ENCODE data around the gene ZC3H12D. TPM values are rescaled to one million over a fixed set of nuclear protein-coding genes. Genes with fewer than 3 reads are reported as not detected.
A peak's percentile ranks its signal among the peaks of the same experiment; 100 is the strongest.

Gene ZC3H12D
- total and polyA plus RNA-seq, 2 of the 13 experiments (the other 11 are each of a cell fraction or from before 2014, with no cell fraction given) = 1.2 to 2.7 TPM

DNA sequence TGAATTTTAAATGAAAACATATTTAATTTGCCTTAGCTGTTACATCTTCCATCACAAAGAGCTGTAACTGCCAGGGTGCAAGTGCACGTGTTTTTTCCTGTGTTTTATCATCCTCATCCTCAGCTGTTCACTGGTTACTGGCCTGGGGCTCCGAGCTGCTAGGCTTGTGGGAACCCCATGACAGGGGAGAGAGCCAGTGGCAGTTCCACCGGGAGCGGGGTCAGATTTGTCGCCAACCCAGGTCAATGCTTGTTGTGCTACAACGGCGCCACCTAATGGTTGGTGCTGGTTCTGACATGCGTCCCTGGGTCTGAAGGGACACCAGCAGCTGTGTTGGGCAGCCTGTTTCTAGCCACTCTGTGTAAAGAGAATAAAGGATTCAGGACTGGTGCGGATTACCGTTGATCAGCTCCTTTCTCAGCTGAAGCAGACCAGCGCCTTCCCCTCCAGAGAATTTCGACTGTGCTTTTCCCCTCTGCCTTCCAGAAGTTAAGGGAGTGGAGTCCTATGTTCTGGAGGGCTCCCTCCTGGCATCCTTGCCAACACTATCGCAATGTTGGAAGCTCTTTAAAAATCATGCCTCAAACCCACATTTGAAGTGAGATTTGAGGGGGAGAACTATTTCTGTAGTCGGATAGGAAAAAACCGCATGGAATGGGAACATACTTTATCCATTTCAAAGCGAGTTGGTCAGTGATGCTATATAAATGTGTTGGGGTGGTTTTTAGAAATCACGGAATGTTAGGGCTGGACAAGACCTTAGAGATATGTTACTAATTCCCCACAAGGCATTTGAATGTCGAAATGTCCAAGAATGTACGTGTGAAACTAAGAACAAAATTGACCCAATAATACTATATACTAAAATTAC lies 52.7 kb downstream of the ZC3H12D start (continued):
- TF ChIP-seq, protein P1, sequence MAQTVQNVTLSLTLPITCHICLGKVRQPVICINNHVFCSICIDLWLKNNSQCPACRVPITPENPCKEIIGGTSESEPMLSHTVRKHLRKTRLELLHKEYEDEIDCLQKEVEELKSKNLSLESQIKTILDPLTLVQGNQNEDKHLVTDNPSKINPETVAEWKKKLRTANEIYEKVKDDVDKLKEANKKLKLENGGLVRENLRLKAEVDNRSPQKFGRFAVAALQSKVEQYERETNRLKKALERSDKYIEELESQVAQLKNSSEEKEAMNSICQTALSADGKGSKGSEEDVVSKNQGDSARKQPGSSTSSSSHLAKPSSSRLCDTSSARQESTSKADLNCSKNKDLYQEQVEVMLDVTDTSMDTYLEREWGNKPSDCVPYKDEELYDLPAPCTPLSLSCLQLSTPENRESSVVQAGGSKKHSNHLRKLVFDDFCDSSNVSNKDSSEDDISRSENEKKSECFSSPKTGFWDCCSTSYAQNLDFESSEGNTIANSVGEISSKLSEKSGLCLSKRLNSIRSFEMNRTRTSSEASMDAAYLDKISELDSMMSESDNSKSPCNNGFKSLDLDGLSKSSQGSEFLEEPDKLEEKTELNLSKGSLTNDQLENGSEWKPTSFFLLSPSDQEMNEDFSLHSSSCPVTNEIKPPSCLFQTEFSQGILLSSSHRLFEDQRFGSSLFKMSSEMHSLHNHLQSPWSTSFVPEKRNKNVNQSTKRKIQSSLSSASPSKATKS (CRISPR knock-in tag; IDR thresholded peaks at IDR 0.05) = no peak
- TF ChIP-seq, protein P2, sequence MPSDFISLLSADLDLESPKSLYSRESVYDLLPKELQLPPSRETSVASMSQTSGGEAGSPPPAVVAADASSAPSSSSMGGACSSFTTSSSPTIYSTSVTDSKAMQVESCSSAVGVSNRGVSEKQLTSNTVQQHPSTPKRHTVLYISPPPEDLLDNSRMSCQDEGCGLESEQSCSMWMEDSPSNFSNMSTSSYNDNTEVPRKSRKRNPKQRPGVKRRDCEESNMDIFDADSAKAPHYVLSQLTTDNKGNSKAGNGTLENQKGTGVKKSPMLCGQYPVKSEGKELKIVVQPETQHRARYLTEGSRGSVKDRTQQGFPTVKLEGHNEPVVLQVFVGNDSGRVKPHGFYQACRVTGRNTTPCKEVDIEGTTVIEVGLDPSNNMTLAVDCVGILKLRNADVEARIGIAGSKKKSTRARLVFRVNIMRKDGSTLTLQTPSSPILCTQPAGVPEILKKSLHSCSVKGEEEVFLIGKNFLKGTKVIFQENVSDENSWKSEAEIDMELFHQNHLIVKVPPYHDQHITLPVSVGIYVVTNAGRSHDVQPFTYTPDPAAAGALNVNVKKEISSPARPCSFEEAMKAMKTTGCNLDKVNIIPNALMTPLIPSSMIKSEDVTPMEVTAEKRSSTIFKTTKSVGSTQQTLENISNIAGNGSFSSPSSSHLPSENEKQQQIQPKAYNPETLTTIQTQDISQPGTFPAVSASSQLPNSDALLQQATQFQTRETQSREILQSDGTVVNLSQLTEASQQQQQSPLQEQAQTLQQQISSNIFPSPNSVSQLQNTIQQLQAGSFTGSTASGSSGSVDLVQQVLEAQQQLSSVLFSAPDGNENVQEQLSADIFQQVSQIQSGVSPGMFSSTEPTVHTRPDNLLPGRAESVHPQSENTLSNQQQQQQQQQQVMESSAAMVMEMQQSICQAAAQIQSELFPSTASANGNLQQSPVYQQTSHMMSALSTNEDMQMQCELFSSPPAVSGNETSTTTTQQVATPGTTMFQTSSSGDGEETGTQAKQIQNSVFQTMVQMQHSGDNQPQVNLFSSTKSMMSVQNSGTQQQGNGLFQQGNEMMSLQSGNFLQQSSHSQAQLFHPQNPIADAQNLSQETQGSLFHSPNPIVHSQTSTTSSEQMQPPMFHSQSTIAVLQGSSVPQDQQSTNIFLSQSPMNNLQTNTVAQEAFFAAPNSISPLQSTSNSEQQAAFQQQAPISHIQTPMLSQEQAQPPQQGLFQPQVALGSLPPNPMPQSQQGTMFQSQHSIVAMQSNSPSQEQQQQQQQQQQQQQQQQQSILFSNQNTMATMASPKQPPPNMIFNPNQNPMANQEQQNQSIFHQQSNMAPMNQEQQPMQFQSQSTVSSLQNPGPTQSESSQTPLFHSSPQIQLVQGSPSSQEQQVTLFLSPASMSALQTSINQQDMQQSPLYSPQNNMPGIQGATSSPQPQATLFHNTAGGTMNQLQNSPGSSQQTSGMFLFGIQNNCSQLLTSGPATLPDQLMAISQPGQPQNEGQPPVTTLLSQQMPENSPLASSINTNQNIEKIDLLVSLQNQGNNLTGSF (CRISPR knock-in tag; IDR thresholded peaks at IDR 0.05) = no peak
- TF ChIP-seq, protein P3, sequence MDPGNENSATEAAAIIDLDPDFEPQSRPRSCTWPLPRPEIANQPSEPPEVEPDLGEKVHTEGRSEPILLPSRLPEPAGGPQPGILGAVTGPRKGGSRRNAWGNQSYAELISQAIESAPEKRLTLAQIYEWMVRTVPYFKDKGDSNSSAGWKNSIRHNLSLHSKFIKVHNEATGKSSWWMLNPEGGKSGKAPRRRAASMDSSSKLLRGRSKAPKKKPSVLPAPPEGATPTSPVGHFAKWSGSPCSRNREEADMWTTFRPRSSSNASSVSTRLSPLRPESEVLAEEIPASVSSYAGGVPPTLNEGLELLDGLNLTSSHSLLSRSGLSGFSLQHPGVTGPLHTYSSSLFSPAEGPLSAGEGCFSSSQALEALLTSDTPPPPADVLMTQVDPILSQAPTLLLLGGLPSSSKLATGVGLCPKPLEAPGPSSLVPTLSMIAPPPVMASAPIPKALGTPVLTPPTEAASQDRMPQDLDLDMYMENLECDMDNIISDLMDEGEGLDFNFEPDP (CRISPR knock-in tag; conservative IDR thresholded peaks at IDR 0.05) = no peak
- TF ChIP-seq ZNF350 (CRISPR knock-in tag; IDR thresholded peaks at IDR 0.05; ENCODE audit: borderline replicate concordance, low read depth) (peak; percentile 74), ESRRA (CRISPR knock-in tag; IDR thresholded peaks at IDR 0.05; ENCODE audit: low read depth) (no peak), KAT8 (CRISPR knock-in tag; IDR thresholded peaks at IDR 0.05) (peak; percentile 51; the same call in 1 of the 2 replicates), MYC (CRISPR knock-in tag; IDR thresholded peaks at IDR 0.05; ENCODE audit: borderline replicate concordance) (peak; percentile 46; the same call in 1 of the 2 replicates), MEIS2 (CRISPR knock-in tag; IDR thresholded peaks at IDR 0.05) (peak; percentile 52; the same call in 1 of the 2 replicates), SIN3B (IDR thresholded peaks at IDR 0.05; ENCODE audit: low read length) (peak; percentile 55; the same call in 1 of the 2 replicates), HMG20B (CRISPR knock-in tag; conservative IDR thresholded peaks at IDR 0.05) (no peak), ZNF652 (CRISPR knock-in tag; IDR thresholded peaks at IDR 0.05; ENCODE audit: borderline replicate concordance, low read depth) (0 out of 2 replicates have a peak, but pooled peaks have one; percentile 20)
- TF ChIP-seq, protein P4, sequence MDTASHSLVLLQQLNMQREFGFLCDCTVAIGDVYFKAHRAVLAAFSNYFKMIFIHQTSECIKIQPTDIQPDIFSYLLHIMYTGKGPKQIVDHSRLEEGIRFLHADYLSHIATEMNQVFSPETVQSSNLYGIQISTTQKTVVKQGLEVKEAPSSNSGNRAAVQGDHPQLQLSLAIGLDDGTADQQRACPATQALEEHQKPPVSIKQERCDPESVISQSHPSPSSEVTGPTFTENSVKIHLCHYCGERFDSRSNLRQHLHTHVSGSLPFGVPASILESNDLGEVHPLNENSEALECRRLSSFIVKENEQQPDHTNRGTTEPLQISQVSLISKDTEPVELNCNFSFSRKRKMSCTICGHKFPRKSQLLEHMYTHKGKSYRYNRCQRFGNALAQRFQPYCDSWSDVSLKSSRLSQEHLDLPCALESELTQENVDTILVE (CRISPR knock-in tag; IDR thresholded peaks at IDR 0.05) = 0 out of 2 replicates have a peak, but pooled peaks have one; percentile 50
- TF ChIP-seq, protein P5, sequence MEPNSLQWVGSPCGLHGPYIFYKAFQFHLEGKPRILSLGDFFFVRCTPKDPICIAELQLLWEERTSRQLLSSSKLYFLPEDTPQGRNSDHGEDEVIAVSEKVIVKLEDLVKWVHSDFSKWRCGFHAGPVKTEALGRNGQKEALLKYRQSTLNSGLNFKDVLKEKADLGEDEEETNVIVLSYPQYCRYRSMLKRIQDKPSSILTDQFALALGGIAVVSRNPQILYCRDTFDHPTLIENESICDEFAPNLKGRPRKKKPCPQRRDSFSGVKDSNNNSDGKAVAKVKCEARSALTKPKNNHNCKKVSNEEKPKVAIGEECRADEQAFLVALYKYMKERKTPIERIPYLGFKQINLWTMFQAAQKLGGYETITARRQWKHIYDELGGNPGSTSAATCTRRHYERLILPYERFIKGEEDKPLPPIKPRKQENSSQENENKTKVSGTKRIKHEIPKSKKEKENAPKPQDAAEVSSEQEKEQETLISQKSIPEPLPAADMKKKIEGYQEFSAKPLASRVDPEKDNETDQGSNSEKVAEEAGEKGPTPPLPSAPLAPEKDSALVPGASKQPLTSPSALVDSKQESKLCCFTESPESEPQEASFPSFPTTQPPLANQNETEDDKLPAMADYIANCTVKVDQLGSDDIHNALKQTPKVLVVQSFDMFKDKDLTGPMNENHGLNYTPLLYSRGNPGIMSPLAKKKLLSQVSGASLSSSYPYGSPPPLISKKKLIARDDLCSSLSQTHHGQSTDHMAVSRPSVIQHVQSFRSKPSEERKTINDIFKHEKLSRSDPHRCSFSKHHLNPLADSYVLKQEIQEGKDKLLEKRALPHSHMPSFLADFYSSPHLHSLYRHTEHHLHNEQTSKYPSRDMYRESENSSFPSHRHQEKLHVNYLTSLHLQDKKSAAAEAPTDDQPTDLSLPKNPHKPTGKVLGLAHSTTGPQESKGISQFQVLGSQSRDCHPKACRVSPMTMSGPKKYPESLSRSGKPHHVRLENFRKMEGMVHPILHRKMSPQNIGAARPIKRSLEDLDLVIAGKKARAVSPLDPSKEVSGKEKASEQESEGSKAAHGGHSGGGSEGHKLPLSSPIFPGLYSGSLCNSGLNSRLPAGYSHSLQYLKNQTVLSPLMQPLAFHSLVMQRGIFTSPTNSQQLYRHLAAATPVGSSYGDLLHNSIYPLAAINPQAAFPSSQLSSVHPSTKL (CRISPR knock-in tag; IDR thresholded peaks at IDR 0.05) = peak; percentile 67

All from HepG2 (cell line).